ENCODE results near the gene ODAD3.
"Not testable (repeated sequence)": the region's sequence is repeated elsewhere in the genome, so short reads cannot be mapped to it uniquely, and the experiment has no call there.

ODAD3 gene

GRCh38 chr19:11435057-11435832 is at the start of gene ODAD3, which contains the start of gene PRKCSH:
TSS of gene ODAD3 (minus strand) at chr19:11435121. CDS start at chr19:11435016, 105 bp downstream.
TSS of gene PRKCSH (plus strand) at chr19:11435635. CDS start at chr19:11436118, 483 bp downstream.
- H3K4me3 ChIP-seq (ENCODE audit: low read length) = peak within 1 kb of the TSS; percentile 82
- no peak for TF ChIP-seq ZNF274 (IDR thresholded peaks at IDR 0.05; ENCODE audit: low read depth, low read length)

- H3K4me3 ChIP-seq (ENCODE audit: low read length) = no peak overlapping the region
- no peak for TF ChIP-seq ZNF274 (IDR thresholded peaks at IDR 0.05; ENCODE audit: low read depth, low read length)
Observed at GRCh38 chr19:11483366-11484111, 48.6 kb upstream of the ODAD3 start.

GRCh38 chr19:11482384-11483050 is 47.6 kb upstream of the ODAD3 start:
- TF ChIP-seq ZNF274 (IDR thresholded peaks at IDR 0.05; ENCODE audit: low read depth, low read length) = no peak
- no peak overlapping the region; the same call in 1 of the 2 replicates for H3K4me3 ChIP-seq (ENCODE audit: low read length)

- H3K4me3 ChIP-seq (ENCODE audit: low read length) = no peak overlapping the region; the same call in 1 of the 2 replicates
- TF ChIP-seq ZNF274 (IDR thresholded peaks at IDR 0.05; ENCODE audit: low read depth, low read length) = no peak
Observed at GRCh38 chr19:11481534-11482383, 46.8 kb upstream of the ODAD3 start.

GRCh38 chr19:11480715-11481533 is 46.0 kb upstream of the ODAD3 start, which contains the start of gene ELAVL3:
TSS of gene ELAVL3 (minus strand) at chr19:11481046. CDS start at chr19:11480608, 438 bp downstream.
- no peak for TF ChIP-seq ZNF274 (IDR thresholded peaks at IDR 0.05; ENCODE audit: low read depth, low read length)
- no peak within 1 kb of the TSS for H3K4me3 ChIP-seq (ENCODE audit: low read length)

- no peak for TF ChIP-seq ZNF274 (IDR thresholded peaks at IDR 0.05; ENCODE audit: low read depth, low read length)
- no peak overlapping the region for H3K4me3 ChIP-seq (ENCODE audit: low read length)
Observed at GRCh38 chr19:11479898-11480714, 45.2 kb upstream of the ODAD3 start.

GRCh38 chr19:11479090-11479897 is 44.4 kb upstream of the ODAD3 start:
- no peak overlapping the region for H3K4me3 ChIP-seq (ENCODE audit: low read length)

GRCh38 chr19:11478167-11479089 is 43.5 kb upstream of the ODAD3 start:
- no peak for TF ChIP-seq ZNF274 (IDR thresholded peaks at IDR 0.05; ENCODE audit: low read depth, low read length)
- H3K4me3 ChIP-seq (ENCODE audit: low read length) = no peak overlapping the region

More at GRCh38 chr19:11479090-11479897, 44.4 kb upstream of the ODAD3 start:
- no peak for TF ChIP-seq ZNF274 (IDR thresholded peaks at IDR 0.05; ENCODE audit: low read depth, low read length)

- no peak for TF ChIP-seq ZNF274 (IDR thresholded peaks at IDR 0.05; ENCODE audit: low read depth, low read length)
Observed at GRCh38 chr19:11475861-11476260, 40.9 kb upstream of the ODAD3 start.

GRCh38 chr19:11475343-11475742 is 40.4 kb upstream of the ODAD3 start:
- not testable (repeated sequence) for H3K4me3 ChIP-seq (ENCODE audit: low read length)

More at GRCh38 chr19:11475861-11476260, 40.9 kb upstream of the ODAD3 start:
- H3K4me3 ChIP-seq (ENCODE audit: low read length) = no peak overlapping the region

Measured in GM08714 (cell line).